ENCODE measurements around the gene TACO1. TPM values are rescaled to one million over a fixed set of nuclear protein-coding genes. Genes with fewer than 3 reads are reported as not detected.

TACO1 gene
- total RNA-seq, 1 donor: 15.3 TPM

GRCh38 chr17:63641692-63642448 is 41.2 kb downstream of the TACO1 start:
- H3K4me1 ChIP-seq (ENCODE audit: insufficient read depth, low read length): peaks cover 82% of the 10 kb centered on the region
- H3K4me3 ChIP-seq (ENCODE audit: low read length): no peak overlapping the region
- H3K27me3 ChIP-seq (ENCODE audit: insufficient read depth, low read length): no peaks in the 10 kb centered on the region
- no peaks in the 10 kb centered on the region for H3K9me3 ChIP-seq (ENCODE audit: low read depth, low read length)

- Histone ChIP-seq H3K9me3 (ENCODE audit: low read depth, low read length) (no peaks in the 10 kb centered on the region), H3K4me1 (ENCODE audit: insufficient read depth, low read length) (peaks cover 100% of the 10 kb centered on the region), H3K27me3 (ENCODE audit: insufficient read depth, low read length) (no peaks in the 10 kb centered on the region), H3K4me3 (ENCODE audit: low read length) (no peak overlapping the region)
Measured at GRCh38 chr17:63644846-63645245, 44.2 kb downstream of the TACO1 start.

DNA sequence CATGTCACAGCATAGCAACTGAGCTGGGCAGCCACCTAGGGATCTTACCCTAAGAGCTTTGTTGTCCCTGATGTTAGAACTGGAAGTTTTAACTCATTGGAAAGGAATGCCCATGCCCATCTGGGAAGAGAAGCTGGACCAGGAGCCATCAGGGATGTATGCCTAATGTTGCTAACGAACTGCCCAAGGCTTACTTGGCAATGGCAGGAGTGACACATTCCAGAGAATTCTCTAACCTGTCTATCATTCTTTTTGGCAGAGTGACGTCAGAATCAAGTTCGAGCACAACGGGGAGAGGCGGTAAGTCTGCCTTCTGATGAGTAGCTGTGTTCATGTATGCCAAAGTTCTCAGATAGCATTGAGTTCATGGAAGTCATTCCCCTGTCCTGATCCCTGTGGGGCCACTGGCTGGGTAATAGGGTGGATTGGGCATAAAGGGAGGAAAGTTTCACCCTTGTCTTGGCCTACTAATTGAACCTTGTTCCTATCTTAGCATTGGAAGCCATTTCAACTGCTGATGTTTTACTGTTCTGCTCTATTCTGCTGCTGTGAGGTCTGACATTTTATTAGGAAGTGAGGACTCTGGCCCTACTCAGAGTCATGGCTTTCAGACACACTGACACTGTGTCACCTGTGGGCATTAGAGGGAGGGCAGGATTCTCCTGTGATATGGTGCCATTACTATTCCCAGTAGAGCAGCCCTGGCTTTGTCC is 45.2 kb downstream of the TACO1 start:
- H3K9me3 ChIP-seq (ENCODE audit: low read depth, low read length): no peaks in the 10 kb centered on the region
- no peak overlapping the region for H3K4me3 ChIP-seq (ENCODE audit: low read length)
- H3K27me3 ChIP-seq (ENCODE audit: insufficient read depth, low read length): no peaks in the 10 kb centered on the region
- peaks cover 100% of the 10 kb centered on the region for H3K4me1 ChIP-seq (ENCODE audit: insufficient read depth, low read length)

DNA sequence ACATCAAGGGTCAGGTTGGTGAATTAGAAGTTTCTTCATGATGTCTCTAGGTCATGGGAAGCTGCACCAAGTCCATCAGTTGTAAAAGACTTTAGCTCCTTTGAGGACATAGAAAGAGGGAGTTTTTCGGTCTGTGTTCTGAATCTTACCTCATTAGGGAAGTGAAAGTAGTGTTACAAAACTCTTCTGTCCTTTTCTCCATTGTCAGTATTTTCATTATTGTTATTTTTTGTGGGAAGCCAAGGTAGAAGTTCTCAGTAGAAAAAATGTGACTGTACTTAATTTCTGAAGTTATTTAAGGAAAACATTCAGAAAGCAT is 45.8 kb downstream of the TACO1 start:
- Histone ChIP-seq H3K27me3 (ENCODE audit: insufficient read depth, low read length) (no peaks in the 10 kb centered on the region), H3K4me1 (ENCODE audit: insufficient read depth, low read length) (peaks cover 99% of the 10 kb centered on the region), H3K4me3 (ENCODE audit: low read length) (no peak overlapping the region), H3K9me3 (ENCODE audit: low read depth, low read length) (no peaks in the 10 kb centered on the region)

- Histone ChIP-seq H3K4me3 (ENCODE audit: low read length) (no peak overlapping the region), H3K4me1 (ENCODE audit: insufficient read depth, low read length) (peaks cover 99% of the 10 kb centered on the region), H3K9me3 (ENCODE audit: low read depth, low read length) (no peaks in the 10 kb centered on the region), H3K27me3 (ENCODE audit: insufficient read depth, low read length) (no peaks in the 10 kb centered on the region)
Measured at GRCh38 chr17:63647065-63647725, 46.5 kb downstream of the TACO1 start.

DNA sequence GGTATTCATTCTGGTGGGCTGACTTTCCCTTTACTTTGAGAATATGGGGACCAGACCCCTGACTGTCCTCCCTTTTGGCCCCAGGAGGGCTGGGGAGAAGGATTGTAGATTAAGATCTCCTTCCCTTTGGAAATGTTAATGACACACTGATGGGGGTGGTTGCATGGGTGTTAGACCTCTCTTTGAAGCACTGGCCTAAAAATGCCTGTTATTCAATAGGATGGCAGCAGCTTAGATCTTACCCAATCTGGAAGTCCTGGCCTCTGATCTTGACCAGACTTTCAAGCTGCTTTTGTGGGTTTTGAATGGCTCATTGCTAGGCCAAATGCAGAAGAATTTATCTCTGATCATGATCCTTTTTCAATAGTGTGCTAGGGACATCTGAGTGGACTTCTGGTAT is 47.2 kb downstream of the TACO1 start:
- Histone ChIP-seq H3K27me3 (ENCODE audit: insufficient read depth, low read length) (no peaks in the 10 kb centered on the region), H3K9me3 (ENCODE audit: low read depth, low read length) (no peaks in the 10 kb centered on the region), H3K4me3 (ENCODE audit: low read length) (no peak overlapping the region), H3K4me1 (ENCODE audit: insufficient read depth, low read length) (peaks cover 94% of the 10 kb centered on the region)

GRCh38 chr17:63649813-63650212 is 49.1 kb downstream of the TACO1 start:
- Histone ChIP-seq H3K4me1 (ENCODE audit: insufficient read depth, low read length) (peaks cover 84% of the 10 kb centered on the region), H3K9me3 (ENCODE audit: low read depth, low read length) (no peaks in the 10 kb centered on the region), H3K4me3 (ENCODE audit: low read length) (no peak overlapping the region), H3K27me3 (ENCODE audit: insufficient read depth, low read length) (no peaks in the 10 kb centered on the region)

DNA sequence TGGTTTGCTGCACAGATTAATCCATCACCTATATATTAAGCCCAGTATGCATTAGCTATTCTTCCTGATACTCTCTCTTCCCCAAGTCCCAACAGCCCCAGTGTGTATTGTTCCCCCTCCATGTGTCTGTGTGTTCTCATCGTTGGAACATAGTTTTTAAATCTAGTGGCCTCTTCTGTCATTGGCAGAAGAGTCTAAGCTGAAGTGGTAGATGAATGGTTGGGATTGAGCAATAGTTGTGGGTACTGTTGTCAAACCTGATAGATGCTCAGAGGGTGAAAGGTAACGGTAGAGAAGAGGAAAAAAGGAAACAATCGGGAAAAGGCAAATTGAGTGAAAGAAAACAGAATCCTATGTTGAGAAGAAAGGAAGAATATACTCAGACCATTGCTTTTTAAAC is 51.4 kb downstream of the TACO1 start:
- no peaks in the 10 kb centered on the region for H3K9me3 ChIP-seq (ENCODE audit: low read depth, low read length)
- peaks cover 69% of the 10 kb centered on the region for H3K4me1 ChIP-seq (ENCODE audit: insufficient read depth, low read length)
- no peaks in the 10 kb centered on the region for H3K27me3 ChIP-seq (ENCODE audit: insufficient read depth, low read length)
- H3K4me3 ChIP-seq (ENCODE audit: low read length): no peak overlapping the region

- H3K4me1 ChIP-seq (ENCODE audit: insufficient read depth, low read length): peaks cover 60% of the 10 kb centered on the region
- H3K4me3 ChIP-seq (ENCODE audit: low read length): no peak overlapping the region
- H3K27me3 ChIP-seq (ENCODE audit: insufficient read depth, low read length): no peaks in the 10 kb centered on the region
- H3K9me3 ChIP-seq (ENCODE audit: low read depth, low read length): no peaks in the 10 kb centered on the region
Measured at GRCh38 chr17:63653050-63653449, 52.4 kb downstream of the TACO1 start.

DNA sequence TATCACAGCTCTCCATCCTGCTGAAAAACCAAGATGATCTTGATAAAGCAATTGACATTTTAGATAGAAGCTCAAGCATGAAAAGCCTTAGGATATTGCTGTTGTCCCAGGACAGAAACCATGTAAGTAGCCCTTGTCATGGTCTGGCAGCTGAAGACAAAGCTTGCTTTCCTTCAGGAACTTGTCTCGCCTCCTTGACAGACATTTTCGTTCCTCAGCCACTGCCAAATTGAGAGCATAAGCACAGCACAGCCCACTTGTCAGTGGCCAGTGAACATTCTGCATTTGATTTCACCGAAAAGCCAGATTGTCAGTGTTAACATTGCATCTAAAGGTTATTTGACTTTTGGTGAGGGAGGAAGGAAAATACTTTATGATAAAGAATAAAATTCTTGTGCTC is 57.1 kb downstream of the TACO1 start:
- Histone ChIP-seq H3K27me3 (ENCODE audit: insufficient read depth, low read length) (no peaks in the 10 kb centered on the region), H3K9me3 (ENCODE audit: low read depth, low read length) (no peaks in the 10 kb centered on the region), H3K4me3 (ENCODE audit: low read length) (no peak overlapping the region), H3K4me1 (ENCODE audit: insufficient read depth, low read length) (peaks cover 20% of the 10 kb centered on the region)

Other genes with a start within 250 kb of the TACO1 start
- gene CYB561, start 154.6 kb upstream of the TACO1 start, total RNA-seq: 5.1 TPM
- gene ACE, start 123.8 kb upstream of the TACO1 start, total RNA-seq: 1.3 TPM
- gene KCNH6, start 77.5 kb upstream of the TACO1 start, total RNA-seq: not detected
- gene DCAF7, start 50.4 kb upstream of the TACO1 start, total RNA-seq: 5.4 TPM
- gene MAP3K3, start 21.5 kb downstream of the TACO1 start, total RNA-seq: 120 TPM
- gene LIMD2, start 99.2 kb downstream of the TACO1 start, total RNA-seq: 274 TPM
- 37.7 TPM for gene STRADA, start 140.9 kb downstream of the TACO1 start, total RNA-seq
- gene CCDC47, start 172.7 kb downstream of the TACO1 start, total RNA-seq: 38.9 TPM
- gene DDX42, start 173.3 kb downstream of the TACO1 start, total RNA-seq: 112 TPM
- 15.3 TPM for gene PSMC5, start 226.5 kb downstream of the TACO1 start, total RNA-seq
- gene FTSJ3, start 226.8 kb downstream of the TACO1 start, total RNA-seq: 13.2 TPM
- 56.0 TPM for gene SMARCD2, start 241.8 kb downstream of the TACO1 start, total RNA-seq

Measured in mononuclear cell (primary cell).